Dendritic cell treated with granulocyte-macrophage colony-stimulating factor and Interleukin-4, amounts not matched to agents 40 ng/mL and 50 ng/mL, for 4 days (primary cell): ENCODE measurements around the gene KIN.
A peak's percentile ranks its signal among the peaks of the same experiment; 100 is the strongest.

Source experiments
- H3K27ac Mint-ChIP-seq: one replicate; pipeline ENCODE4 v1.8.0; 2022; ENCODE audit warnings: mild to moderate bottlenecking, mixed read lengths
- H3K27me3 Mint-ChIP-seq: one replicate; pipeline ENCODE4 v1.8.0; 2022; ENCODE audit warnings: mild to moderate bottlenecking, mixed read lengths
- H3K36me3 Mint-ChIP-seq: one replicate; pipeline ENCODE4 v1.8.0; 2022; ENCODE audit warnings: low read depth, mixed read lengths
- H3K4me1 Mint-ChIP-seq: one replicate; pipeline ENCODE4 v1.8.0; 2022; ENCODE audit warnings: low read depth, mixed read lengths
- H3K4me3 Mint-ChIP-seq: one replicate; pipeline ENCODE4 v1.8.0; 2022; ENCODE audit warnings: mild to moderate bottlenecking, moderate library complexity, mixed read lengths
- H3K9me3 Mint-ChIP-seq: one replicate; pipeline ENCODE4 v1.8.0; 2022; ENCODE audit warnings: mixed read lengths
- intact Hi-C: fragments of 100-400 bp; cut with micrococcal nuclease; formaldehyde crosslinking; loops from one replicate; pipeline ENCODE4 v1.15.0; 2022

Gene KIN

GRCh38 chr10:7811000-7811399 lies 23.2 kb upstream of the KIN start:
- H3K36me3 Mint-ChIP-seq: peaks cover 23% of the 10 kb centered on the region
- intact Hi-C loops: no loop called here
- peaks cover 5% of the 10 kb centered on the region for H3K27me3 Mint-ChIP-seq

GRCh38 chr10:7810443-7810842 lies 22.6 kb upstream of the KIN start:
- Mint-ChIP-seq H3K4me1 (peaks cover 7% of the 10 kb centered on the region), H3K9me3 (no peaks in the 10 kb centered on the region), H3K4me3 (no peak overlapping the region), H3K36me3 (peaks cover 28% of the 10 kb centered on the region), H3K27ac (no peak overlapping the region), H3K27me3 (peaks cover 5% of the 10 kb centered on the region)
- intact Hi-C loops: no loop called here

More at GRCh38 chr10:7811000-7811399, 23.2 kb upstream of the KIN start:
- no peak overlapping the region for H3K4me3 Mint-ChIP-seq
- H3K9me3 Mint-ChIP-seq: no peaks in the 10 kb centered on the region
- no peak overlapping the region for H3K27ac Mint-ChIP-seq
- peaks cover 7% of the 10 kb centered on the region for H3K4me1 Mint-ChIP-seq

- no peaks in the 10 kb centered on the region for H3K4me1 Mint-ChIP-seq
- H3K4me3 Mint-ChIP-seq: no peak overlapping the region
- H3K36me3 Mint-ChIP-seq: peaks cover 45% of the 10 kb centered on the region
- H3K27me3 Mint-ChIP-seq: peaks cover 5% of the 10 kb centered on the region
- H3K27ac Mint-ChIP-seq: no peak overlapping the region
- intact Hi-C loops: no loop called here
- no peaks in the 10 kb centered on the region for H3K9me3 Mint-ChIP-seq
Measured at GRCh38 chr10:7808686-7809267, 21.0 kb upstream of the KIN start.

DNA sequence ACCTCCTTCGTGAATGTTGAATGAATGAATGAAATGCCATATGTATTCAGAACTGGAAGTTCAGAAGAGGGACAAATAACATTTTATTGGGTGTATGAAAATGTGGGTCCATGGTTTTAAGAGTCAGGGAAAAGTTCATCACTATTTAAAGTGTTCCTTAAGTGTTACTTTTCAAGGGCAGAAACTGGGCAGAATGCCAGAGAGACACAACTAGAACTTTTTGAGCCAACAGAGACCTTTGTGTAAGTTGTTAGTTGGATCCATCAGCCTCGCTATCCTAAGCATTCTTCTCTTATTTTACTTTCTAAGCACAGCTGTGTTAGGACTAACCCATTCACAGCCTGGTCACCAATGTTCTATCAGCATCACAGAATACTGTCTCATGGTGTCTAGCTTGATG lies 16.9 kb upstream of the KIN start:
- Mint-ChIP-seq H3K4me1 (no peaks in the 10 kb centered on the region), H3K9me3 (no peaks in the 10 kb centered on the region), H3K4me3 (no peak overlapping the region), H3K27me3 (no peaks in the 10 kb centered on the region), H3K36me3 (peaks cover 82% of the 10 kb centered on the region), H3K27ac (no peak overlapping the region)
- intact Hi-C loops: no loop called here

DNA sequence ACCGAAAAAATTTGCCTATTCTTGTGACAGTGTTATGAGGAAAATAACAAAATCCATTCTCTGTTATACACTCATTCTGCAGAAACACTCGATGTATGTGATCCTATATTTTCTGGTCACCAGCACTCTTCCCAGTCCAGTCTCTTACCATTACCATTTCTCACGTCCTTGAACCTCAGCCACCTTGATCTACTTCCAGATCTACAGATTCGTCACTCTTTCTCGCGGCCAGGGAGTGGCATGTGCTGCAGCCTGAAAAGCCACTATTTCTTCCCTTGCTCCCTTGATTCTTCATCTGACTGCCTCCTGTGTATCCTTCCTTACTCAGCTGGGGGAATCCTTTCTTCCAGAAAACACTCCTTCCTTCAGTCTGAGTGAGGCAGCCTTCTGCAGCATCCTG lies 16.4 kb upstream of the KIN start:
- Mint-ChIP-seq H3K4me3 (no peak overlapping the region), H3K9me3 (no peaks in the 10 kb centered on the region), H3K36me3 (peaks cover 88% of the 10 kb centered on the region), H3K27ac (no peak overlapping the region), H3K4me1 (no peaks in the 10 kb centered on the region), H3K27me3 (no peaks in the 10 kb centered on the region)
- intact Hi-C loops: no loop called here

DNA sequence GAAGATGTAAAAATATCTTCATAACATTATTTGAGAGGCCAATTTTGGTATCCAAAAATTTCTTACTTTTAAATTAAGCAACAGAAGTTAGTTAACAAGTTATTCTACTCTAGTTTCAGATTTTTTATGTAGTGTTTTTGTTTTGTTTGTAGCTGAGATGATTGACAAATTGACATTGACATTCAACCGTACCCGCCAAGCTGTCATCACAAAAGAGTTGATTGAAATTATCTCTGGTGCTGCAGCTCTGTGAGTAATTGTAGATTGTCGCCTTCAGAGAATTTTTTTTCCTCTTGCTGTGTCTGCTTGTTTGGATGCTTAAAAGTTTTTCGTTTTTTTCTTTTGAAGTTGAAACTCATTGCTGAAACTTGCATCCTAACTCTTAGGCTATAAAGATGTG lies 14.8 kb upstream of the KIN start:
- H3K4me3 Mint-ChIP-seq: no peak overlapping the region
- peaks cover 97% of the 10 kb centered on the region for H3K36me3 Mint-ChIP-seq
- intact Hi-C loops: no loop called here

GRCh38 chr10:7797582-7797981 lies 9.8 kb upstream of the KIN start:
- Mint-ChIP-seq H3K27me3 (no peaks in the 10 kb centered on the region), H3K4me3 (no peak overlapping the region), H3K27ac (no peak overlapping the region), H3K9me3 (no peaks in the 10 kb centered on the region), H3K36me3 (peaks cover 87% of the 10 kb centered on the region), H3K4me1 (peaks cover 34% of the 10 kb centered on the region)
- intact Hi-C loops: no loop called here

More for the DNA sequence above, 14.8 kb upstream of the KIN start:
- no peak overlapping the region for H3K27ac Mint-ChIP-seq
- H3K4me1 Mint-ChIP-seq: no peaks in the 10 kb centered on the region
- H3K9me3 Mint-ChIP-seq: no peaks in the 10 kb centered on the region
- no peaks in the 10 kb centered on the region for H3K27me3 Mint-ChIP-seq

DNA sequence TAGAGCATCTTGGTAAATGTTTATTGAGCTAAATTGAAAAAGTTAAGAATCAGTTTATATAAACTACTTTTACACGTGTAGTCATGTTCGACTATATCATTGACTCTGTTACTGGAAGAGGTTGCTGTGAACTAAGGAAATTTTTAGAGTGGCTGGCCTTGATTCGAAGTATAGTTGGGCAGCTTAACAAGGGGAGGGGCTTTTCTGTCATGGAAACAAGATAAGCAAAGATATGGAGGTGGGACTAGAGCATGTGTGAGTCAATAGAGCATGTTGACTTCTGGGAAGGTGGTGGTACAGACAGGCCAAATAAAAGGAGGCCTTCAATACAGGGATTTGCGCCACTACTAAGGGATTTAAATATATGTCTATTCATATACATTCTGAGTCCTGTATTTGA lies 7.8 kb upstream of the KIN start:
- H3K27me3 Mint-ChIP-seq: no peaks in the 10 kb centered on the region
- H3K4me1 Mint-ChIP-seq: peaks cover 54% of the 10 kb centered on the region
- no peak overlapping the region for H3K27ac Mint-ChIP-seq
- intact Hi-C loops: no loop called here
- H3K36me3 Mint-ChIP-seq: peaks cover 86% of the 10 kb centered on the region
- no peaks in the 10 kb centered on the region for H3K9me3 Mint-ChIP-seq
- H3K4me3 Mint-ChIP-seq: no peak overlapping the region

DNA sequence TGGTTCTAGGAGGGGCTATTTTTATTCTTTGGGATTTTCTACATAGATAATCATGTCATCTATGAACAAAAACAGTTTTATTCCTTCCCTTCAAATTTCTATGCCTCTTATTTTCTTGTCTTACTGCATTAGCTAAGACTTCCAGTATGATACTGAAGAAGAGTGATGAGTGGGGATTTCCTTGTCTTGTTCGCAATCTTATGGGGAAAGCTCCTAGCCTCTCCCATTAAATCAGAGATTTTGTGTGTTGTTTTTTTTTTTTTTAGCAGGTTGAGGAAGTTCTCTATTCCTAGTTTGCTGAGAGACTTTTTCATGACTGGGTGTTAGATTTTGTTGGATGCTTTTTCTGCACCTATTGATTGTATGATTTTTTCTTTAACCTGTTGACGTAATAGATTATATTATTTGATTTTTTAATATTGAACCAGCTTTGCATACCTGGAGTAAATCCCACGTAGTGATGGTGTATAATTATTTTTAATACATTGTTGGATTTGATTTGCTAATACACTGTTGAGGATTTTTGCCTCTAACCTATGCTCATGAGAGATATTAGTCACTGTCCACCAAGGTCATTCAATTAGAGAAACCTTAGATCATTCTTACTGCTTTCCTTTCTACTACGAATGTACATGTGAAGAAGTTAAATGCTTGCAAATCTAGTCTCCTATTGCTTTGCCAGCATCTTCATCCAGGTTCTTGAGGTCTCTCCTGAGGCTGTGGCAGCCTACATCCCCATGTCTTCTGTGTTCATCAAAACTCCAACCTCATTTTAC lies 6.6 kb upstream of the KIN start:
- peaks cover 62% of the 10 kb centered on the region for H3K4me1 Mint-ChIP-seq
- H3K27me3 Mint-ChIP-seq: no peaks in the 10 kb centered on the region
- no peaks in the 10 kb centered on the region for H3K9me3 Mint-ChIP-seq
- intact Hi-C loops: no loop called here
- H3K27ac Mint-ChIP-seq: no peak overlapping the region
- peaks cover 80% of the 10 kb centered on the region for H3K36me3 Mint-ChIP-seq
- H3K4me3 Mint-ChIP-seq: no peak overlapping the region

DNA sequence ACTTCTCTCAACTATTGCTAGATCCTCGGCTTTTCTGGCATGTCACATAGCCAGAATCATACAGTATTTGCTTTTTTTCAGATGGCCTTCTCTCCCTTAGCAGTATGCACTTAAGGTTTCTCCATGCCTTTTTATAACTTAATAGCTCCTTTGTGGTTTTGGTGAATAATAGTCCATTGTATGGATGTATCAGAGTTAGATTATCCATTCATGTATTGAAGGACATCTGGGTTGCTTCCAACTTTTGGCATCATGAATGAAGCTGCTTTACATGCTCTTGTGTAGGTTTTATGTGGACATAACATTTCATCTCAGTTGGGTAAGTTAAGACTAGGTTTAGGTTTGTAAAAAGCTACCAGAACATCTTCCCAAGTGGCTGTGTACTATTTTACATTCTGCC lies 4.7 kb upstream of the KIN start:
- intact Hi-C loops: no loop called here
- no peaks in the 10 kb centered on the region for H3K27me3 Mint-ChIP-seq
- H3K4me3 Mint-ChIP-seq: no peak overlapping the region
- peaks cover 61% of the 10 kb centered on the region for H3K36me3 Mint-ChIP-seq
- no peak overlapping the region for H3K27ac Mint-ChIP-seq
- peaks cover 62% of the 10 kb centered on the region for H3K4me1 Mint-ChIP-seq
- no peaks in the 10 kb centered on the region for H3K9me3 Mint-ChIP-seq

GRCh38 chr10:7789390-7789789 lies 1.6 kb upstream of the KIN start:
- intact Hi-C loops: no loop called here
- no peaks in the 10 kb centered on the region for H3K9me3 Mint-ChIP-seq
- no peaks in the 10 kb centered on the region for H3K27me3 Mint-ChIP-seq
- H3K4me3 Mint-ChIP-seq: peak overlapping the region; percentile 23
- H3K4me1 Mint-ChIP-seq: peaks cover 48% of the 10 kb centered on the region
- peaks cover 39% of the 10 kb centered on the region for H3K36me3 Mint-ChIP-seq
- no peak overlapping the region for H3K27ac Mint-ChIP-seq

- Mint-ChIP-seq H3K36me3 (peaks cover 45% of the 10 kb centered on the region), H3K27me3 (no peaks in the 10 kb centered on the region), H3K27ac (no peak overlapping the region), H3K4me3 (no peak overlapping the region), H3K4me1 (peaks cover 49% of the 10 kb centered on the region), H3K9me3 (no peaks in the 10 kb centered on the region)
- intact Hi-C loops: loop anchor here (1.0 kb wide), 1 partner anchor 30 kb away; the partner anchor contains the start of gene TAF3
Measured at GRCh38 chr10:7788639-7789286, 970 bp upstream of the KIN start.

DNA sequence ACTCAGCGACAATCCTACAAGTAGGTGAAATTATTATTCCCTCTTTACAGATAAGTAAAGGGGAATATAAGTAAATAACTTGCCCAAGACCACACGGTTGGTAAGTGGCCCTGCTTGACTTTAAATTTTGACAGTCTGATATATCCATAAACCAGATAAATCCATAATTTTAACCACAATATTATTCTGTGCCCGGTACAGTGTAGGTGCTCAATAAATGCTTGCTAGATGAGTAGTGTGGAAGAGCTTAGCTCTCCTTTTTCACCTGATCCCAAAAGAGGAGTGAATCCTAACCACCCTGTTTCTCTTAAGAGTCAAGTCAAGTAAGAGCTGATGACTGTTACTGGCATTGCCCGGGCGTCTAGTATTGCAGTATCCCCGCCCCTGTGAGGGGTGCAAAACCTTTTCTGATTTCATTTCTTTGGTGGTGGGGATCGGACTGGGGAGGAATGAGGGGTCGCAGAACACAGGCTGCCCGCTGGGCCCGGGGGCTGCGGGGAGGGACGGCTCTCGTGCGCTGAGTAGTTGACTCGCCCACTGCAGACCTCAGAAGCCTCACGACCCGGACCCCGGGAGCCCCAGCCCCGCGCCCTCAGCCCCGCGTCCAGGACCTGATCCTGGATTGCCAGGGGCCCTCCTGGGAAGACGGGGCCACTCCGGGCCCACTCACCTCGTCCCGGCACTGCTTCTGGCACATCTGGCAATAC lies 490 bp downstream of the KIN start:
- no peaks in the 10 kb centered on the region for H3K27me3 Mint-ChIP-seq
- no peak overlapping the region for H3K4me3 Mint-ChIP-seq
- intact Hi-C loops: no loop called here
- H3K9me3 Mint-ChIP-seq: no peaks in the 10 kb centered on the region
- peaks cover 42% of the 10 kb centered on the region for H3K36me3 Mint-ChIP-seq
- H3K27ac Mint-ChIP-seq: no peak overlapping the region
- peaks cover 44% of the 10 kb centered on the region for H3K4me1 Mint-ChIP-seq

GRCh38 chr10:7786430-7786829 lies 1.4 kb downstream of the KIN start:
- intact Hi-C loops: no loop called here
- H3K27ac Mint-ChIP-seq: no peak overlapping the region
- H3K4me1 Mint-ChIP-seq: peaks cover 35% of the 10 kb centered on the region
- no peaks in the 10 kb centered on the region for H3K9me3 Mint-ChIP-seq
- H3K27me3 Mint-ChIP-seq: no peaks in the 10 kb centered on the region
- H3K36me3 Mint-ChIP-seq: peaks cover 38% of the 10 kb centered on the region
- H3K4me3 Mint-ChIP-seq: no peak overlapping the region
